ENCODE measurements around the gene CLECL1.

The CLECL1 gene

DNA sequence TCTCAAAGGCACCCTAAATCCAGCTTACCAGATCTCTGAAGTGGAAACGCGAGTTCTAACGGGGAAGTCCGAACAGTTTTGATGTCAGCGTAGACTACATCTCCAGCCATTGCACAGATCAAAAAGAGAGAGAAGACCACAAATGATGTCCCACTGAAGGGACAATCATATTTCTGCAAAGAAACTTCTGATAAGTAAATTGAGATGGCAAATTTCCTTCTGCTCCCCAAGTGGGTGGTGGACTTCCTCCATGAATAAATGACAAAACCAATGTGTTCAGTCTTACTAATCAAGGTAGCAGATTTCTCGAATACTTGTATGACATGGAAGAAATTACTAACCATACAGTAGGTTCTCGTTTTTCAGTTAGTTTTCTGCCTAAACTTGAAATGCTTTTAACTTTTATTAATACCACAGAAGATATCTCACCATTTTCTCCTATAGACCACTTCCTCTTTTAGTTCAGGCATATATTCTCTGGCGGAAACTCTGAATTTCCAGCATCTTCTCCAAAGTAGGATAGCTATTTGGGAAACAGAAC, at the start of gene CLECL1:
Gene CLECL1 (minus strand): TSS at position 177 of the 541 bp plus-strand sequence.
- H3K4me3 ChIP-seq (ENCODE audit: low read length) = no peak within 1 kb of the TSS
- TF ChIP-seq, protein P1, sequence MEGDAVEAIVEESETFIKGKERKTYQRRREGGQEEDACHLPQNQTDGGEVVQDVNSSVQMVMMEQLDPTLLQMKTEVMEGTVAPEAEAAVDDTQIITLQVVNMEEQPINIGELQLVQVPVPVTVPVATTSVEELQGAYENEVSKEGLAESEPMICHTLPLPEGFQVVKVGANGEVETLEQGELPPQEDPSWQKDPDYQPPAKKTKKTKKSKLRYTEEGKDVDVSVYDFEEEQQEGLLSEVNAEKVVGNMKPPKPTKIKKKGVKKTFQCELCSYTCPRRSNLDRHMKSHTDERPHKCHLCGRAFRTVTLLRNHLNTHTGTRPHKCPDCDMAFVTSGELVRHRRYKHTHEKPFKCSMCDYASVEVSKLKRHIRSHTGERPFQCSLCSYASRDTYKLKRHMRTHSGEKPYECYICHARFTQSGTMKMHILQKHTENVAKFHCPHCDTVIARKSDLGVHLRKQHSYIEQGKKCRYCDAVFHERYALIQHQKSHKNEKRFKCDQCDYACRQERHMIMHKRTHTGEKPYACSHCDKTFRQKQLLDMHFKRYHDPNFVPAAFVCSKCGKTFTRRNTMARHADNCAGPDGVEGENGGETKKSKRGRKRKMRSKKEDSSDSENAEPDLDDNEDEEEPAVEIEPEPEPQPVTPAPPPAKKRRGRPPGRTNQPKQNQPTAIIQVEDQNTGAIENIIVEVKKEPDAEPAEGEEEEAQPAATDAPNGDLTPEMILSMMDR (IDR thresholded peaks at IDR 0.05; ENCODE audit: insufficient read depth, low read depth, low read length, missing control alignments) = no peak
- no peak for DNase-seq (ENCODE audit: low read depth)

DNA sequence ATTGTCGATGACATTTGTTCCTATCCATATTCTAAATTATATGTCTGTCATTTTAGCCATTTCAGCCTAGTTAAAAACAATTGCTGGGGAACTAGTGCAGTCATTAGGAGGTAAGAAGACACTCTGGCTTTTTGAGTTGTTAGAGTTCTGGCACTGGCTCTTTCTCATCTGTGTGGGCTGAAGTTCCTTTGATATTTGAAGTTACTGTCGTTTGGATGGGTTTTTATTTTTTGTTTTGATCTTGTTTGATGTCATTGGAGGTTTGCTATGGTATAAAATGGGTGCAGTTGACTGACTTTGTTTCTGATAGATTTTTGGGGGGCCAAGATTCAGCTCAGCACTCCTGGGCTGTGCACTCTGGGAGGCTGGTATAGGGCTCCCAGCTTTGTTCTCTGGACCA, 48.5 kb upstream of the CLECL1 start:
- H3K4me3 ChIP-seq (ENCODE audit: low read length) = no peak overlapping the region

DNA sequence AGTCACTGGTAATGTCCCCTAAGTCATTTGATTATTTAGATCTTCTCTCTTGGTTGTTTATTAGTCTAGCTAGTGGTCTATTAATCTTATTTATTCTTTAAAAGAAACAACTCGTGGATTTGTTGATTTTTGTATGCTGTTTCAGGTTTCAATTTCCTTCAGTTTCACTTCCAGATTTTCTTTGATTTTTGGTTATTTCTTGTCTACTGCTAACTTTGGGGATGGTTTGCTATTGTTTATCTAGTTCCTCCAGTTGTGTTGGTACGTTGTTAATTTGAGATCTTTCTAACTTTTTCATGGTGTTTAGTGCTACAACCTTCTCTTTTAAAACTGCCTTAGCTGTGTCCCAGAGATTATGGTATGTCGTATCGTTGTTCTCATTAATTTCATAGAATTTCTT, 46.3 kb upstream of the CLECL1 start:
- no peak overlapping the region for H3K4me3 ChIP-seq (ENCODE audit: low read length)
- TF ChIP-seq, protein P1 (IDR thresholded peaks at IDR 0.05; ENCODE audit: insufficient read depth, low read depth, low read length, missing control alignments) = no peak
- DNase-seq (ENCODE audit: low read depth) = no peak

More for the DNA sequence above, 48.5 kb upstream of the CLECL1 start:
- TF ChIP-seq, protein P1 (IDR thresholded peaks at IDR 0.05; ENCODE audit: insufficient read depth, low read depth, low read length, missing control alignments) = no peak
- DNase-seq (ENCODE audit: low read depth) = no peak

DNA sequence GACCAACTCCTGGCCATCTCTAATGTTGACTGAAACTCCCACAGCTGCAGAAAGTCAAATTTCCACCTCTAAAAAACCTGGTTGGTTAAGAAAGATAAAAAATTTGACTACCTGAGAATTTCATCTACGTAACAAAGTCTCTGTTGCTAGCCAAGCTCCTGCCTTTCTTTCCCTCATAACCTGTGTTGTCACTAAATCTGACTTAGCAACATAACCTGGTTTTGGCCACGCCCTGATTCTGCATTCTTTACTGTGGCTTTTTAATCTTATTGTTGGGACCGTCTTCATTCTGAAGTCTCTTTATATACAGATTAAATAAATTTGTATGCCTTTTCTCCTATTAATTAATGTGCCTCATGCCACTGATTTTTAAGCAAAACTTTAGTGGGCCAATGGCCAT, 43.9 kb upstream of the CLECL1 start:
- DNase-seq (ENCODE audit: low read depth) = peak; percentile 24
- TF ChIP-seq, protein P1 (IDR thresholded peaks at IDR 0.05; ENCODE audit: insufficient read depth, low read depth, low read length, missing control alignments) = no peak
- H3K4me3 ChIP-seq (ENCODE audit: low read length) = no peak overlapping the region

DNA sequence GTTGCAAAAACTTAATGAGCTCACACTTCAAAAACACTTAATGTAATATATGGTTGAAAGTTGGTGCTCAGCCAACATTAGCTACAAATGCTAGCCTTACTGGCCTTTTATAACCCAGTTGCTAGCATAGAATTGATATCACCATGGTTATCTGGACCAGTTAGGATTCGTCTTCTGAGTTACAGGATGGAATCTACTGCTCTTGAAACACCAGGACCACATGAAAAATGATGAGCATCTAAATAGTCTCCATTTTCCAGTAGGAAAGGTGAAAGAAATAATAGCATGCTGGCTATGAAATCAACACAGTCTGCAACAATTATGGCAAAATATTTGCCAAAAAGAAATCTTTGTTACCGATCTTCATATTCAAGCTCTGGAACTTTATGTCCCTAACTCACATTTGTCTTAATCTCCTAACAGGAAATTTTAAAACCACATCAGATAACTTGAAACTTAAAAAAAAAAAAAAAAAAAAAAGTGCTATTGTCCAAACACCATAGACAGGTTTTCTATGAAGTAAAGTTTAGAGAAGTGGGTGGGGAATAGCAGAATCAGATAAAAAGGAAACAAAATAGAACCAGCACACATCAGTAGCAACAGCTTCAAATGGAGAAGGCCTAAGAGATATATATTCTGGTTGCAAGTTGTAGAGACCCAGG, 40.5 kb upstream of the CLECL1 start:
- DNase-seq (ENCODE audit: low read depth) = no peak
- TF ChIP-seq, protein P1 (IDR thresholded peaks at IDR 0.05; ENCODE audit: insufficient read depth, low read depth, low read length, missing control alignments) = no peak
- H3K4me3 ChIP-seq (ENCODE audit: low read length) = no peak overlapping the region

DNA sequence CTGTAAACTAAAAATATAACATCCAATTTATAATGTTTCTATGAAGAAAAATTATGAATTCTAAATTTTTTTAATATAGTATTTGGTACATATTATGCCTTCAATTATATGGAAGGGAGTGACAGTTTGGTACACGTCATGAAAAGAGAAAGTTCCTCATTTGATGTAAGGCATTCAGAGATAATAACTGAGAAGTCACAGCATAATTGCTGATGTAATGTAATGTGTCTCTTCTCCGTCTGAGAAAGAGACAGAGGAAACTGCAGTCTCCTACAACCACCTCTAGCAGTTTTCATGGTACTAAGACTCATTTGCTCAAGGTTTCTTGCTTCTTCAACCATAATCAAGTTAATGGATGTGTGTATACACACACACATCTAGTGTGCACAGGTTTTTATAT, 30.1 kb upstream of the CLECL1 start:
- DNase-seq (ENCODE audit: low read depth) = no peak
- no peak overlapping the region for H3K4me3 ChIP-seq (ENCODE audit: low read length)
- TF ChIP-seq, protein P1 (IDR thresholded peaks at IDR 0.05; ENCODE audit: insufficient read depth, low read depth, low read length, missing control alignments) = no peak

DNA sequence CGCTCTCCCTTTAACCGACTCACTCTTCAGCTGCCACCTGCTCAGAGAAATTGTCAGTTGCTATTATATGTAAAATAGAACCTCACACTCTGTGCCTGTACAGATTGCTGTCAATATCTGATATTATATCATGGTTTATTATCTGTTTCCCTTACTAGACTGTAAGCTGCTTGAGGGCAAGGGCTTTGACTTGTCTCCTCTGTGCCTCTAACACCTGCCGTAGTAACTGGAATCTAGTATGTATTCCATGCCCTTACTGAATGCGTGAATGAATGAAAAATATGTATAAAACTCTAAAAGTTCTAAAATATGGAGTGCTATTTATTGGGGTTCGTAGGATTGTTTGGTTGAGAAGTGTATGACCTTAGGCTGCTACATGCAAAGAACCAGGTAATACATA, 29.5 kb upstream of the CLECL1 start:
- no peak for DNase-seq (ENCODE audit: low read depth)
- no peak overlapping the region for H3K4me3 ChIP-seq (ENCODE audit: low read length)
- TF ChIP-seq, protein P1 (IDR thresholded peaks at IDR 0.05; ENCODE audit: insufficient read depth, low read depth, low read length, missing control alignments) = no peak
